ENCODE data around the gene C14orf180.

Gene C14orf180

DNA sequence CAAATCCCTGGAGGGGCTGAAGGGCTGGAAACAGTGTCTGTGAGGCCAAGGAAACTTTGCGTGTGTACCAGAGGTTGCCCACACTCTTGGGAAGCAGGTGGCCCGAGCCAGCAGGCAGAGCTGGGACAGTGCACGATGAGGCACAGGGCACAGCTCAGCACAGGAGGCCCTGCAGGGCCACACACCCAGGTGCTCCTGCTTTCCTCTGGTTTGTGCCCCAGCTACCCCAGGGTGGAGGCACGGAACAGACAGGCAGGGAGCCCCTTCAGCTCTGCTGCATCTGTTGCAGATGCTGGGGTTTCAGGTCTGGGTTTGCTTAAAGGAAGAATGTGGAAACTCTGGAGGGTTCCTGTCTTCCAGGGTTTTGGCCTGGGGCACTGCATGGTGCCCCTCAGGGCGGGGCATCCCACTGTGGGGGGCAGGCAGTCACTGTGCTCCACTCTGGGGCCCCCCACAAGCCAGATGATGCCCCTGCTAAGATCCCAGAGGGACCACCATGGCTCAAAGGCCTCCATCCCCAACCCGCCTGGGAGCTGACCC, 16.4 kb downstream of the C14orf180 start:
- DNase-seq = no peak

DNA sequence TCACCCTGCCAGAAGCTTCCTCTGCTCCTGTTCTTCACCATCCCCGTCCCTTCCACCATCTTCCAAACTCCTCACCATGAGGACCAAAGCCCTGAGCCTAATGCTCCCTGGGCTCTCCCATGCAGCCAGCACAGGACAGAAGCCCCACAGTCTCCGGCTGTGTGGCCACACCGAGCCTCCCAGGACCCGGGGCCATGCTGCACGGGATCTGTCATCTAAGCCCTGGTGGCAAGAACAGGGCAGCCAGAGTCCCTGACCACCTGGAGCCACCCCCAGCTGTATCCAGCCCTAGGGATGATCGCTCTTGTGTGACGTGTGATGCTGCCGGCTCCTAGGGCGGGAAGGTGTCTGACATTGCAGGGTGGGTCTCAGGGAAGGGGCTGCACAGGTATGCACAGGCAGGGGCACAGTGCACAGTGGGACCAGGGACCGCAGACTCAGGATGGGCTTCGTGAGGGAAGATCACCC, 16.9 kb downstream of the C14orf180 start:
- no peak for DNase-seq

GRCh38 chr14:104596927-104597351, 17.4 kb downstream of the C14orf180 start:
- DNase-seq = no peak

DNA sequence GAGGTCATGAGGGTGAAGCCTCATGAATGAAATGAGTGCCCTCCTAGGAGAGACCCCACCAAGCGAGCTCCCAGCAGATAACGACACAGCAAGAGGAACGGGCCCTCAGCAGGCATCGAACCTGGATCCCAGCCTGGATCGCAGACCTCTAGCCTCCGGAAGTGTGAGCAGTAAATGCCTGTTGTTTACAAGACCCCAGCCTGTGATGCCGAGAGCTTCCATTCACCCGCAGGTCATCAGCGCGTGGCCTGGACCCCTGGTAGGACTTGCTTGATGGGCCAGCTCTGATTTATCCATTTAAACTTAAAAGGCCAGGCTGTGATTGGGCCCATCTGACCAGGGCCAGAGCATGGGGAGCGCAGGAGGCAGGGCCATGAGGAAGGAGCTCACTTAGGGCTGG, 18.0 kb downstream of the C14orf180 start:
- DNase-seq = no peak

DNA sequence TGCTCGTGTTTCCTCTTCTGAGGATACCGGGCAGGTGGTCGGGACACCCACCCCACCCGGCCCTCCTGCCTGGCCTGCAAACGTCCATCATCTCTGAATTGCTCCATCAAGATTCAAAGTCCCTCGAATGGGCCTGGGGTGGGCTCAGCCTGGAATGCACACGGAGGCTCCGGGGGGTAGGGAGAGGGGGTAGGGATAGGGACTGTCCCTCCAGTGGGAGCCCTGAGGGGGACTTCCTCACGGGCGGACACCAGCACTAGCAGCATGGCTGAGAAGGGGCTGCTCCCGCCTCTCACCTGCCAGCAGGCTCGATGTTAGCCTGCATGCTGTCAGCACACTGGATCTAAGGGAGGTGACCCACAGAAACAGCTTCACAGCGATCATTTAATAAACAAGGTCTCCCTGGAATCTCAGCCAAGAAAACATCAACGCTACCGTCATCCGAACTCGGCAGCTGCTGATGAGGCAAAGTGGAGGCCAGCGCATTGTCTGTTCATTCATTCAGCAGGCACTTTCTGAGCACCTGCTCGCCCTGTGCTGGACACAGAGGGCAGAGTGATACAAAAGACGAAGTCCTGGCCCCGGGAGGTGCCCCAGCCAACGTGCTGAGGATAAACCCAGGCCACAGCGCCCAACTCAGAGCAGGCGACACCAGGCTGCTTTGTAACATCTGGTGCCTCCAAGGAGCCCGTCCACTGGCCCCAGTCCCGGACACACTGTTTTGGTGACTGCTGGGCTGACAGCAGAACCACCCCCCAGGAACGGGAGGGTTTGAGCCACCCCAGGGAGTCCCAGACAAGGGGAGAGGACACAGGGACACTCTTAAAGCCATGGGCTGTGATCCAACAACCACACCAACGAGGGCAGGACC, 18.7 kb downstream of the C14orf180 start:
- DNase-seq = peak; percentile 65

- no peak for DNase-seq
Observed at GRCh38 chr14:104598910-104599273, 19.3 kb downstream of the C14orf180 start.

GRCh38 chr14:104599446-104599845, 19.9 kb downstream of the C14orf180 start:
- no peak for DNase-seq

DNA sequence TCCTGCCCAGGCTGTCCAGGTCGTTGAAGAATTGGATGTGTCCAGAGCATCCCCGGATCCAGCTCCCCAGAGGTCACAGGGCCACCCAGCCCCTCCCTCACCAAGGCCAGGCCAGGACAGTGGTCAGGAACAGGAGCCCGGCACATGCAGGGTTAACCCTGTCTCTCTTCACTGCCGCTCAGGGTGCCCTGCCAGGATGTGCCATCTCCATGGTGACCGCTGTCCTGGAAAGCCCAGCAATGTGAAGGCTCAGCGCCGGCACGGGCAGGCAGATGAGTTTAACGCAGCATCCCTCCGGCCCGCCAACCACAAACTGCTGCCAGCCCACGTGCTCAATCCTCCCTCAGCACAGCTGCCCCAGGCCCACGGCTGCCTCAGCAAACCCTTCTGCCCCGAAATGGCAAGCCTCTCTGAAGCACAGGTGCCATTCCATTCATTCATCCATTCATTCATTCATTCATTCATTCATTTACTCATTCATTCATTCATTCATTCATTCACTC, 20.6 kb downstream of the C14orf180 start:
- DNase-seq = peak; percentile 64

- DNase-seq = no peak
Observed at GRCh38 chr14:104600805-104601204, 21.2 kb downstream of the C14orf180 start.

DNA sequence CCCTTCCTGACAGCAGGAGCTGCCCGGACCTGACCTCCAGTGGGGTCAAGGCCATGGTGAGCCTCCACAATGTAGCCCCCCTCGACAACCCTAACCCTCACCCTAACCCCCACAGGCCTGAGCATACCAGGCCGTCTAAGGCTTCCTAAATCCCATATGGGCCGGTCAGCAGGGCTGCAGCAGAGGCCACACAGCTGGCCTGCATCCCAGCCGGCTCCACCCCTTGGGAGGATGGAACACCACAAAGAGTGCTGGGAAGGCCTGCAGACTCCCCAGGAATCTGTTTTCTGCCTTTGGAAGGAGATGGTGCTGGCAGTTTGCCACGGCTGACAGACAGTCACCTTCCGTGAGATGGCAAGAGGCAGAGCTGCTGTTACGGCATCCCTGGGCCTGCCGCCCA, 22.2 kb downstream of the C14orf180 start:
- DNase-seq = peak; percentile 94

- no peak for DNase-seq
Observed at GRCh38 chr14:104602315-104602932, 22.9 kb downstream of the C14orf180 start.

- DNase-seq = no peak
Observed at GRCh38 chr14:104602933-104603325, 23.4 kb downstream of the C14orf180 start.

DNA sequence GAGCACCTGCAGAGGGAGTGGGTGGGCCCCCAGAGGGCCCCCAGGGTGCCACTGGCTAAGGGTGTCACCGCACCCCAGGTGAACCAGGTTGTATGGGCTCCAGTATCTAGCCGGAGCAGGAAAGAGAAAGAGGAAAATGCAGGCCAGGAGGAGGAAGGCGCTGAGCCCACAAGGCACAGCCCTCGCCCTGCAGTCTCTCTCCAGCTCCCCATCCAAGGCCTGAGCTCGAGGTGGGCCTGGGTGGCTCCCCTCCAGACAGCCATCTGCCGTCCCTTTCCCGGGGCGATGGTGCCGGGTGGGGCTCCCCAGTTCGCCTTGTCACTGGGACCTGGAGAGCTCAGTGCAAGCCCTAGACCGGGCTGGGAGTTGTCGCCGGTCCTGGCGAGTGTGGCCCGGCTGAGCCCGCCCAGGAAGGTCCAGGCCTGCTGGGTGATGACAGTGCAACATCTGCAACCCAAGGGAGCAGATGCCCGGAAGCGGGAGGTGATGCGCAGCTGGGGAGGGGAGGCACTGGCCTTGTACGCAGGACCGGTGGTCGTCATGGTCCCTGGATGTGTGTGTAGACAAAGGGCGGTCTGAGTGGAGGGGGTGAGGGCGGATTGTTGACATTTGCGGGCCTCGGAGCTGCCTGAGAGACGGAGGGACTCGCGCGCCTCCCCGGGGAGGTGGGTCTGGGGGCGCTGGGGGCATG, 24.3 kb downstream of the C14orf180 start:
- peak; percentile 73 for DNase-seq

DNA sequence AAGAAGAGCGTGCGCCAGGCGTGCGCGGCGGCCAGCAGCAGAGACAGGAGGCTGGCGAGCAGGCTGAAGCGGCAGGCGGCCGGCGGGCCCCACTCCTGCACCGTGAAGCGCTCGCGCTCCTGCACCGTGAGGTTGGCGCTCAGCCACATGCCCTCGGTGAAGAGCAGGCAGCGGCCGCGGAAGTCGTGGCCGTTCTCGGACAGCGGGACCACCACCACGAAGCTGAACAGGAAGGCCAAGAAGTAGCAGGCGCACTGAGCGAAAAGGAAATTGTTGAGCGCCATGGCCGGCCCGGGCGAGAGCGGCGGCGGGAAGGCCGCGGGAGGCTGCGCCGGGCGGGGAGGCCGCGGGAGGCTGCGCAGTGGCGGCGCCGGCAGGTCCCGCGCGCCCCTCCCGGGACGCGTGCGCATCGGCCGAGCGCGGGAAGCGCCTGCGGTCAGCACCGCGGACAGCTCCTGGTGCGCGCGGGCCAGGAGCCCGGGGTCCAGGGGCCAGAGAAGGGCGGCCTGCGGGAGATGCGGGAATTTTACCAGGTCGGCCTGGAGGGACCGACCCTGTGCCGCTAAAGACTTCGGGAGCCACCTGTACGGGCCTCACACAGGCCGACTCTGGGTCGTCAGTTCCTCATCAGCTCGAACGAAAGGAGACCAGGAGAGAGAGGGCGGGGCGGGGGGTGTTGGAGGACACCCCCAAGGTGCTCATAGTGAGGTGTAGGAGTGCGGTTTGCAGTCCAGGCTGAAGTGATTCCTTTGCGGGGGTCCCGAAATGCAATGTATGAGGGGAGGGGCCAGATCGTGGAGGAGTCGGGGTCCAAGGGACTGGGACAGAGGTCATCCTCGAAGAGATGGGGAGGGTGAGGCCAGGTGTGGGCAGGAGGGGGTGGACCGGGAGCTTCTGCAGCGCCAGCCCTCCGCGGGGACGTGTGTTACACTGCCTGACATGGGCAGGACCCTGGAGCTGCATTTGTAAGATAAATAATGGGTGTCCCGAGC, 25.2 kb downstream of the C14orf180 start, which contains the start of gene TMEM179:
TMEM179 (minus strand) TSS at position 315 of the 992 bp plus-strand sequence; CDS start at position 284, 31 bp downstream.
- peak; percentile 69 for DNase-seq

GRCh38 chr14:104609666-104610065, 30.1 kb downstream of the C14orf180 start:
- DNase-seq = no peak

DNA sequence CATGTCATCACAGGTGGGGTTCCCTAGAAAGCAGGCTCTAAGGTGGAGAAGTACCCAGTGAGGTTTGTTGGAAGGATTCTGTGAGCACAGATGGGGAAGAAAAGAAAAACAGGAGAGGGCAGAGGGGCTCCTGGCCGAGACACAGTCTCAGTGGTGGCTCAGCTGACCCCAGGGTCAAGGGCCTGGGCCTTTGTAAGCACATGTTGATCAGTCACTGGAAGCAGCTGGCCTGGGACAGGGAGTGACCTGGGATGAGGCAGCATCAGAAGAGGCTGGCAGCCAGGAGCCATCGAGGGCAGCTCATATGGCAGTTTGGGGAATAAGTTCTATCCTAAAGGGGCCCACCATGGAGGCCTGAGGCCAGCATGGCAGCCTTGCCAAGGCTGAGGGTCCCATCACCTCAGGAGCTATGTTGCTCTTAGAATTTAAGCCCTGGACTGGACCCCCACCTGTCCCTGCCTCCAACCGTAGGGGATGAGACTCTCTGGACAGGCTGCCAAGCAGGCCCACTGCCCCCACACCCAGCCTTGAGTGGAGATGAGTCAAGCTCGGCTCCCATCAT, 31.3 kb downstream of the C14orf180 start:
- no peak for DNase-seq

DNA sequence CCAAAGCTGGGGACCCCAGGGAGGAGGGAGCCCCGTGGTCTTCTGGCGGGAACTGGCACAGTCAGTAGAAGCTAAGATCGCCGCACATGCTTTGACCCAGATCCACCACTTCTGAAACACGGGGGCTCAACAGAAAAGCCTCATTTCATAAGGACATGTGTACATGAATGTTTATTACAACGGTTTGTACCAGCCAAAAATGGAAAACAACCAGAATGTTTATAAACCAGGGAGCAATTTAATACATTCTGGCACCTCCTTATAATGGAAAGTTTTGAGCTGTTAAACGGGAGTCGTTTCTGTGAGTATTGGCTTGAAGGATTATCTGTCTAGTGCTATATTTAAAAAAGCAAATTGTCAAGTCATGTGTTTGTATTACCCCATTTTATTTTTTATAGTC, 32.3 kb downstream of the C14orf180 start:
- DNase-seq = no peak

GRCh38 chr14:104614126-104614812, 34.7 kb downstream of the C14orf180 start:
- DNase-seq = no peak

DNA sequence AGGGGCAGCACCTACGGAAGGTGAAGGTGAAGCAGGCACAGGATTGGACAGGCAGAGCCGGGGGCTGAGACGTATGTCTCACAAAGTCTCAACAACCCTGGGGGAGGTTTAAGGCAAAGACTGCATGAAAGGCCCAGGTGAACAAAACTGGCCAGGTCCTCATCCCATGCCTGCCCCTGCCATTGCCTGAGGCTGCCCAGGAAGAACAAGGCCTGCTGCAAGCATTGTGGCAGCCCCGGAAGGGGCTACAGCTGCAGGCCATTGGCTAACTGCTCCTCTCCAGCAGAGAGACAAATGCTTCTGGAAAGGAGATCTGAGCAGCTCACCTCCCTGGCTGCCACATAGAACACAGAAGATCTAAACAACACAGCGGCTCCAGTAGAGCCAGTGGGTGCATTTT, 45.4 kb downstream of the C14orf180 start:
- no peak for DNase-seq

GRCh38 chr14:104632781-104633180, 53.2 kb downstream of the C14orf180 start:
- no peak for DNase-seq
